GM21447 (cell line): Measurements from ENCODE around the gene HOXA11.

Experiments used
- ATAC-seq: cut with Tn5 transposase; IDR thresholded peaks from one replicate; pipeline ENCODE4 v1.9.1; 2021; ENCODE audit not compliant: unreplicated experiment

HOXA11 gene

GRCh38 chr7:27148756-27149641 is 36.0 kb downstream of the HOXA11 start:
- ATAC-seq, result no peak

DNA sequence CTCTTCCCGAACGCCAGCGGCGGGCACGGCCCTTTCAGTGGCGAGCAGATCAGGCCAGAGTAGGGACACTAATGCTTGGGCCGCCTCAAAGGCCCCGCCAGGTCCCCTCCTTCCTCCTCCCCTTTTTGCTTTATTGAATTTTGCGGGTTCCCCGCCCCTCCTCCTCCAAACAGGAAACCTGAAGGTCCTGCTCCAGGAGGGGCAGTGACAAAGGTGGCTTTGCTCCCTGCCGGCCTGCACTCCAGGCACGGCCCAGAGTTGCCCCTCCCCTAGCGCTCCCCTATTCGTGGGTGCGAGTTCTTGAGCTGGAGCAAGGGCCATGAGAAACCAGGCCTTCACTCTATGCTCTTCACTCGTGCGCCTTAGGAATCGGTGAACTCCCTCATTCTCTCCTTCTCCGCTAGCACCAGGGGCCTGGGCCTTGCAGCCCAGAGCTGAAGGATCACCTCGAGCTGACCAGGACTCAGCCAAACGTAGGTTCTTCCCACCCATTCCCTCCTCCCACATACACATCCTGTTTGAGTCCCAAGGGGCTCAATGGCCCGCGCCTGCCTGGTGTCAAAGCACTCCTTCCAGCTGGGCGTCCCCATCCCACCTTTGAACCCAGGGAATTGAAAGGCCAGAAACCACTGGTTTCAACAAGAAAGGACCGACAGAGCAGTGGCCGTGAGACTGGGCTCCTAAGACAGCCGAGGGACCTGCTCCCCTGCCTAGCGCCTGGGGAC is 36.8 kb downstream of the HOXA11 start:
- ATAC-seq, result no peak

GRCh38 chr7:27147199-27148030 is 37.6 kb downstream of the HOXA11 start, which contains the start of gene HOXA6:
Gene HOXA6 (minus strand): TSS chr7:27147774. CDS start chr7:27147749, 25 bp downstream.
- ATAC-seq, result no peak

- ATAC-seq, result no peak
Observed at GRCh38 chr7:27146491-27147198, 38.4 kb downstream of the HOXA11 start.

DNA sequence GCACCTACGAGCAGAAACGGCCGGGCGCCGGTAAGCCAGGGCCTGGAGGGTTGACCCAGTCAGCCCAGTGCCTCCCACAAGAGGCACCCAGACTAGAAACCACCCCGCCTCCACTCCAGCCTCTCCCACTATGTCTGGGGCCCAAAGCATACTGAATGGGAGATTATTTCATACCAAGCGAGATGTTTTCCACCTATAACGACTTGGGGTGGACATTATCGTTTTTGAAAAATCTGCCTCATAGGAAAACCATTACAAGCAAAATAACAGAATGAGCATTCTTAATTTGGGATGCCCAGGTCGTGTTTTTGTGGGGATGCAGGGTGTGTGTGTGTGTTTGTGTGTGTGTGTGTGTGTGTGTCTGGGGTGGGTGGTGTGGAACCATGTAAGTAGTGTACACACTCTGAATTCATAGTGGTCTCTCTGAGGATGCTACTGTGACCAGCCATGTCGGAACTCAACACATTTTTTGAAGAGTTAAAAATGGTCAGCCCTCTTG is 39.1 kb downstream of the HOXA11 start:
- ATAC-seq, result no peak

DNA sequence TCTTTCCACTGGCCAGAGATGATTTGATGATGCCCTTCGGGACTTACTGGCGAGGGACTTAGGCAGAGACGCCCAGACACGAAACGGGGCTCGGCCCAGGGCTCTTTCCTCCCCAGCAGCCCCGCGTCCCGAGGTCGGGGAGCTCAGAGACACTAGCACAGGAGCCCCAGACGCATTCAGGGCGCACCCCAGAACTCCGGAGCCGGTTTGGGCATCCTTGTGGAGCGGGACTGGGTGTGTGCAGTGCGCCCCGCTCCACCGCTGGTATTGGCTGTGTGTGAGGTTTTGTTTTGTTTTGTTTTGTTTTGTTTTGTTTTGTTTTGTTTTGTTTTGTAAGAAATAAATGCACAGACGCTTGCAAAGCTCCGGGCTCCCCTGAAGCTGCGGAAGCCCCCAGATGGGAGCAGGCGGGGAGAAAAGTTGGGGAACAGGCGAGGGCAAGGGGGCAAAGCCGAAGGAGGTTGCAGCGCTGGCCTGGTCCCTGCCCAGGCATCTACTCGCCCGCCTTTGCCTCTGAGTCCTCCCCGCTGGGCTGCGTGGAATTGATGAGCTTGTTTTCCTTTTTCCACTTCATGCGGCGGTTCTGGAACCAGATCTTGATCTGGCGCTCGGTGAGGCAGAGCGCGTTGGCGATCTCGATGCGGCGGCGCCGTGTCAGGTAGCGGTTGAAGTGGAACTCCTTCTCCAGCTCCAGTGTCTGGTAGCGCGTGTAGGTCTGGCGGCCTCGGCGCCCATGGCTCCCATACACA is 39.7 kb downstream of the HOXA11 start:
- no peak for ATAC-seq

DNA sequence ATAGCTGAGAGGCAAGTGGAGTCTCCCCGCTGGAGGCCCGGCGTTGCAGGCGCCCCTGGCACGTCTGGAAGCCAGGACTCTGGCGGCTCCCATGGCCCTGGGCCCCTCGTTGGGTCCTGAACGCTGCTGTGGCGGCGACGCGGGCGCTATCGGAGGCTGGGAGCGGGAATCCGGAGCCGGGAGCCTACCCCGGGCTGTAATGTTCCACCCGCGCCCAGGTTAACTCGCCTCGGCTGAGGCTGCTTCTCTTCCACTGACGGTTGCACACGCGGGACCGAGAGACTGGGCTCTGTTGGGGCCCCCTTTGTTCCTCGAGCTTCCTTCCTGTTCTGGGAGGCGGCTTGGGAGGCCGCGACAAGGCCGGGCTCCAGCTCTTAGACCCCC is 40.3 kb downstream of the HOXA11 start:
- no peak for ATAC-seq

GRCh38 chr7:27143950-27144780 is 40.9 kb downstream of the HOXA11 start:
- ATAC-seq, result no peak

DNA sequence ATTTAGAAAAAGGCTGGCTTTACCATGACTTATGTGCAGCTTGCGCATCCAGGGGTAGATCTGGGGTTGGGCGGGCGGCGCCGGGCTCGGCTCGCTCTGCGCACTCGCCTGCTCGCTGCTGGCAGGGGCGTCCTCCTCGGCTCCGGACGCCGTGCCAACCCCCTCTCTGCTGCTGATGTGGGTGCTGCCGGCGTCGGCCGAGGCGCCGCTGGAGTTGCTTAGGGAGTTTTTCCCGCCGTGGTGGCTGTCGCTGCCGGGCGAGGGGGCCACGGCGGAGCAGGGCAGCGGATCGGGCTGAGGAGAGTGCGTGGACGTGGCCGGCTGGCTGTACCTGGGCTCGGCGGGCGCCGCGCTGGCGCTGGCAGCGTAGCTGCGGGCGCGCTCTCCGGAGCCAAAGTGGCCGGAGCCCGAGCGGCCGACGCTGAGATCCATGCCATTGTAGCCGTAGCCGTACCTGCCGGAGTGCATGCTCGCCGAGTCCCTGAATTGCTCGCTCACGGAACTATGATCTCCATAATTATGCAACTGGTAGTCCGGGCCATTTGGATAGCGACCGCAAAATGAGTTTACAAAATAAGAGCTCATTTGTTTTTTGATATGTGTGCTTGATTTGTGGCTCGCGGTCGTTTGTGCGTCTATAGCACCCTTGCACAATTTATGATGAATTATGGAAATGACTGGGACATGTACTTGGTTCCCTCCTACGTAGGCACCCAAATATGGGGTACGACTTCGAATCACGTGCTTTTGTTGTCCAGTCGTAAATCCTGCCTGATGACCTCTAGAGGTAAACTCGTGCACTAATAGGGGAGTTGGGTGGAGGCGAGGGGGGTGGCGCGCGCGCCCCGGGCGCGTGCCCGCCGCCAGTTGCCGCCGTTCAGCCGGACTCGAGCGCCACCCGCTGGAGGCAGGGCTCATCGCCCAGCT is 41.7 kb downstream of the HOXA11 start, which contains the start of gene HOXA5:
HOXA5 (minus strand) TSS at position 659 of the 927 bp plus-strand sequence; CDS start at position 585, 74 bp downstream.
- ATAC-seq, result no peak

DNA sequence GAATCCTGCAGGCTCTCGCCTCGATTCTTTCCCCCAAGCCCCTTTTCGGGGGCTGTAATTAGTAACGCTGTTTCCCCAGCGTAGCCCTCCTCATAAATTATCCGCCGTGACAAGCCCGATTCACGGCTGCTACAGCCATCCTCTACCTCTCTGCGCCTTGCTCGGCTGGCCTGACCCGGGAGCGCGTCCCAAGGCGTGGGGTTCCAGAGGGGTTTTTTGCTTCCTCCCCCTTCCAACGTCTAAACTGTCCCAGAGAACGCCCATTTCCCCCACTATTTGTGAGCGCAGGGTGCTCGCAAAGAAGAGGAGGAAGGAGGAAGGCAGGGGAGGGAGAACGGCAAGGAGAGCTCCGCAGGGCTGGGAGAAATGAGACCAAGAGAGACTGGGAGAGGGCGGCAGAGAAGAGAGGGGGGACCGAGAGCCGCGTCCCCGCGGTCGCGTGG is 42.4 kb downstream of the HOXA11 start:
- no peak for ATAC-seq

GRCh38 chr7:27141923-27142579 is 43.0 kb downstream of the HOXA11 start:
- no peak for ATAC-seq

DNA sequence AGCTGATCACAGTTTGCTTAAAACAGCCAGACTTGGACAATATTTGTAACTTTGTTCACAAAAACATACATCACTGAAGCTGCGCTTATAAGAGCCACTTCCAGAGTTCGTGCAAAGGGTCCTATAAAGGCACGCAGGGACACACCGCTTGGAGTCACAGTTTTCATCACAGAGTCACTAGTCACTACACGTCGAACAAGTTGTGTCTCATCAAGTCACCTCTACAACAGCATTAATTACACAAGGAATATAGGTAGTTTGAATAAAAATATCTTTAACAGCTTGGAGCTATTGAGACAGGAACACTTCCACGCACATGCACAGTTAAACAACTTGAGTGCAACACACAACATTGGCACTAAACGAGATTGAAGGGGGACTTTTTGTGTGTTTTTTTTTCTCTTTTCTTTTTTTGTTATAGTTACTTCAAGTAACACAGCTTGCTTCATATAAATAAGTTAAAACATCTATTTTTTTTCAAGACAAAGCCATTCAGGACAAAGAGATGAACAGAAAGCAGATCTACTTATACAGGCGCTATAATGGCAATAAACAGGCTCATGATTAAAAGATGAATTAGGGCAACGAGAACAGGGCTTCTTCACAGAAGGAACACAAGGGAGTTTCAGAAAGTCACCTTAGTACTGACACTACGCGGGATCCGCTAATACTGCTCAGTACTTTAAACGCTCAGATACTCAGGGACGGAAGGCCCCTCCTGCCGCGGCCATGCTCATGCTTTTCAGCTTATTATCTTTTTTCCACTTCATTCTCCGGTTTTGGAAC is 43.7 kb downstream of the HOXA11 start:
- no peak for ATAC-seq

DNA sequence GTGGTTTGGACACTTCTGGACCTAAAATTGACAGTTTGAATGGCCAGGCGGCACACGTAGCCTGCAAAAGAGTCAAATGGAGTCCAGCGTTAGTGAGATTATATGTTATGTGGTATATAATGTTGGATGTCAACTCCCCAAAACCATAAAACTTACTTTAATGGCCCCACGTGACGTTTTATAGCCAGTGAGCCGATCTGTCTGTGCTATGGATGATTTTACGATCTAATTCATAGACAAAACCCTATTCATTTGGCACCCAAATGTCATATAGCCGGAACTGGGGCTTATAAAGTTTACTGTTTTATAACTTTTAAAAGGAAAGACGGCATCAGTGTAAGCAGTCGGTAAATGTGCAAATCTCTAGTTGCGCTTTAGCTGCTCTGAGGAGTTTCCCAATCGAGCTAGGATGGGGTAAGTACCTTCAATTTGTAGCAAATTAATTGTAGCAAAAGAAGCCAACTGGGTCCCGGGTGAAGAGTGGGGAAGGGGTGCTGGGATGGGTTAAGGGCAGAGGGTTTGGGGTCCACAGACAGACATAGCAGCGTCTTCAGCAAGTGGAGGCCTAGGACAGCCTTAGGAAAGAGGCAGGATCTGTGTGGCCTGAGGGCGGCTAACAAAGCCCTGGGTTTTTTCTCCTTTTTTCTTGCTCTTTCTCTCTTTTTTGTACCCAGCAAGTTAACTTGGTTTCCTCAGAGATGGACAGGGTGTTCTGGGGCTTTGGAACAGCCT is 44.7 kb downstream of the HOXA11 start:
- ATAC-seq, result no peak

GRCh38 chr7:27139334-27140125 is 45.5 kb downstream of the HOXA11 start:
- no peak for ATAC-seq

GRCh38 chr7:27138985-27139333 is 46.1 kb downstream of the HOXA11 start:
- ATAC-seq, result no peak
